Endothelial cell of umbilical vein (primary cell): ENCODE measurements around the gene CEP63. TPM values are rescaled to one million over a fixed set of nuclear protein-coding genes. Genes with fewer than 3 reads are reported as not detected.

Source experiments
- BruUV-seq: library from RNA; stranded (reverse); fragments of 400-500 nt; replicated peaks from 2 replicates; lab custom pipeline; 2021; lab: Mats Ljungman, UMichigan
- CTCF ChIA-PET: fragments of 300-600, 350-600 bp; sonication (Branson Sonifier 250); formaldehyde crosslinking; loops from one replicate; lab custom pipeline; 2021; ENCODE audit warnings: antibody characterized with exemption, inconsistent platforms; lab: Charles Lee
- POLR2A ChIA-PET: fragments of 300-600, 350-600 bp; sonication (Branson Sonifier 250); formaldehyde crosslinking; loops from one replicate; lab custom pipeline; 2021; ENCODE audit warnings: antibody characterized with exemption, inconsistent platforms; lab: Charles Lee
- DNase-seq: peaks from one replicate; pipeline ENCODE4 v3.0.0-alpha.2; 2011; ENCODE audit warnings: low read depth, low spot score
- FAIRE-seq: peaks from 2 replicates; lab custom pipeline; 2011; peaks lifted over from hg19 to GRCh38; lab: Jason Lieb, UNC
- H2AFZ ChIP-seq: 2 replicates; pipeline ENCODE4 v1.6.0; 2012; ENCODE audit warnings: low read depth, low read length, control low read depth, inconsistent platforms
- H3K27ac ChIP-seq: 2 replicates; pipeline ENCODE4 v1.5.1; 2011; ENCODE audit warnings: low read depth, mild to moderate bottlenecking, control low read depth, low read length, moderate library complexity; ENCODE audit not compliant: insufficient read depth
- H3K27me3 ChIP-seq, 2 experiments: 2 replicates each; pipeline versions ENCODE4 v1.6.0 to v1.6.1; 2011; ENCODE audit warnings: low read length in 2 of 2, mixed read lengths in 1 of 2; ENCODE audit not compliant: control insufficient read depth in 2 of 2, insufficient read depth in 2 of 2
- H3K36me3 ChIP-seq, 2 experiments: 2 replicates in 1 of 2; 3 replicates in 1 of 2; pipeline ENCODE4 v1.5.1; 2011; ENCODE audit warnings: low read length in 2 of 2, mild to moderate bottlenecking in 1 of 2, moderate library complexity in 1 of 2; ENCODE audit not compliant: control insufficient read depth in 2 of 2, insufficient read depth in 2 of 2; ENCODE audit errors: extremely low read depth in 1 of 2
- H3K4me1 ChIP-seq: 3 replicates; pipeline ENCODE4 v1.5.1; 2011; ENCODE audit warnings: mild to moderate bottlenecking, low read length; ENCODE audit not compliant: control insufficient read depth, insufficient read depth; ENCODE audit errors: extremely low read depth
- H3K4me2 ChIP-seq: 2 replicates; pipeline ENCODE4 v1.6.1; 2011; ENCODE audit warnings: low read length, control low read depth, mixed read lengths; ENCODE audit not compliant: insufficient read depth
- H3K4me3 ChIP-seq, 3 experiments: fragments of 200-600 bp in 1 of 3; sonication (generic), shearing (Covaris generic) in 1 of 3; replicated peaks in 1 of 3; 2 replicates each; pipeline ENCODE4 v1.5.1; 2011 to 2016; ENCODE audit warnings: control low read depth in 3 of 3, low read length in 3 of 3, mild to moderate bottlenecking in 2 of 3, inconsistent platforms in 1 of 3, low read depth in 1 of 3, moderate library complexity in 1 of 3; ENCODE audit not compliant: insufficient read depth in 1 of 3
- H3K79me2 ChIP-seq: 2 replicates; pipeline ENCODE4 v1.6.0; 2012; ENCODE audit warnings: low read length, inconsistent platforms; ENCODE audit not compliant: control insufficient read depth, insufficient read depth
- H3K9ac ChIP-seq: replicated peaks from 2 replicates; pipeline ENCODE3; 2011; ENCODE audit warnings: low read length, control low read depth; ENCODE audit not compliant: insufficient read depth; ENCODE audit errors: extremely low read depth
- H3K9me1 ChIP-seq: replicated peaks from 3 replicates; pipeline ENCODE4 v1.6.0; 2011; ENCODE audit warnings: mild to moderate bottlenecking, low read length; ENCODE audit not compliant: control insufficient read depth, insufficient read depth; ENCODE audit errors: extremely low read depth
- H3K9me3 ChIP-seq: replicated peaks from 2 replicates; pipeline ENCODE4 v1.5.1; 2012; ENCODE audit warnings: low read length, inconsistent platforms; ENCODE audit not compliant: control insufficient read depth, insufficient read depth
- H4K20me1 ChIP-seq: replicated peaks from 2 replicates; pipeline ENCODE3; 2011; ENCODE audit warnings: mild to moderate bottlenecking, low read length; ENCODE audit not compliant: control insufficient read depth, insufficient read depth; ENCODE audit errors: extremely low read depth
- CTCF ChIP-seq, 2 donors: IDR thresholded peaks; 1 replicate in 1 of 2; 2 replicates in 1 of 2; pipeline ENCODE4 v1.5.1; 2011; ENCODE audit warnings: low read length in 2 of 2, mild to moderate bottlenecking in 2 of 2, moderate library complexity in 2 of 2, control low read depth in 1 of 2, inconsistent platforms in 1 of 2, low read depth in 1 of 2; ENCODE audit not compliant: insufficient read depth in 1 of 2; ENCODE audit errors: extremely low read depth in 1 of 2
- EZH2 ChIP-seq: IDR thresholded peaks from 2 replicates; pipeline ENCODE4 v1.6.1; 2012; ENCODE audit warnings: borderline replicate concordance, low read depth, mild to moderate bottlenecking, moderate library complexity, low read length, inconsistent platforms; ENCODE audit not compliant: severe bottlenecking
- GATA2 ChIP-seq: IDR thresholded peaks from 2 replicates; pipeline ENCODE4 v1.7.0; 2011; ENCODE audit warnings: low read depth, mild to moderate bottlenecking, moderate library complexity, mixed read lengths, low read length; ENCODE audit not compliant: insufficient read length, insufficient read depth
- JUN ChIP-seq: IDR thresholded peaks from 2 replicates; pipeline ENCODE4 v1.6.1; 2011; ENCODE audit warnings: borderline replicate concordance, low read depth; ENCODE audit not compliant: insufficient read length, insufficient read depth
- MAX ChIP-seq: IDR thresholded peaks from 2 replicates; pipeline ENCODE4 v1.6.1; 2011; ENCODE audit not compliant: insufficient read depth, insufficient read length
- MYC ChIP-seq: IDR thresholded peaks from one replicate; pipeline ENCODE4 v1.6.1; 2011; ENCODE audit warnings: mild to moderate bottlenecking, low read depth, low read length
- POLR2AphosphoS5 ChIP-seq: IDR thresholded peaks from 2 replicates; pipeline ENCODE4 v1.6.1; 2012; ENCODE audit warnings: low read depth, mild to moderate bottlenecking, control low read depth, low read length, moderate library complexity; ENCODE audit not compliant: insufficient read depth
- dilution Hi-C: fragments of 300-500 bp; cut with MboI; formaldehyde crosslinking; loops from one replicate; pipeline ENCODE4 v1.15.0; 2019; ENCODE audit warnings: low sequenced_read_pairs; ENCODE audit not compliant: extremely low pct_ligation_motif_present
- intact Hi-C: fragments of 100-400 bp; cut with micrococcal nuclease; formaldehyde crosslinking; loops from one replicate; pipeline ENCODE4 v1.10.0; 2022
- polyA plus RNA-seq, 4 experiments: library from polyadenylated mRNA; depleted of rRNA in 3 of 4; stranded (reverse) in 3 of 4; unstranded in 1 of 4; fragments of >200 nt; gene quantifications; 2 replicates each; pipeline versions ENCODE4 v1.2.1 to v1.2.3, GENCODE V29; 2011 to 2012; ENCODE audit warnings: missing spikeins in 1 of 4
- total RNA-seq: library from RNA; stranded (reverse); gene quantifications from 2 replicates; pipeline ENCODE4 v1.2.3, GENCODE V29; 2021

CEP63 gene
- total and polyA plus RNA-seq, 2 donors (not counting 3 experiments of a cell fraction or from before 2014, with no cell fraction given), result 5.7 to 29.4 TPM

- no peaks in the 10 kb centered on the region for H3K9me1 ChIP-seq
- TF ChIP-seq CTCF (IDR thresholded peaks at IDR 0.05; ENCODE audit: extremely low read depth in 1 of 2, insufficient read depth in 1 of 2, low read depth in 1 of 2, low read length in 2 of 2) (no peak), MYC (no peak), EZH2 (no peak), JUN (no peak), POLR2AphosphoS5 (no peak), MAX (no peak), GATA2 (no peak)
Observed at GRCh38 chr3:134608023-134608770, 122.3 kb downstream of the CEP63 start.

More at GRCh38 chr3:134608023-134608770, 122.3 kb downstream of the CEP63 start:
- H3K4me3 ChIP-seq, result no peak overlapping the region
- no peak overlapping the region for H2AFZ ChIP-seq
- H3K36me3 ChIP-seq, result no peaks in the 10 kb centered on the region
- H3K27ac ChIP-seq, result no peak overlapping the region
- no peak overlapping the region for H3K4me2 ChIP-seq
- ChIA-PET CTCF (interaction anchor here (0.9 to 1.5 kb wide), 3 partner anchors 9 to 147 kb away, joined by 3 to 5 read pairs (median 3); no protein-coding TSS in a partner anchor), POLR2A (no interaction called here)
- DNase-seq, result no peak
- H3K4me1 ChIP-seq, result no peaks in the 10 kb centered on the region
- H3K79me2 ChIP-seq, result no peaks in the 10 kb centered on the region
- no TSS peak for BruUV-seq
- no peak for FAIRE-seq
- H4K20me1 ChIP-seq, result no peaks in the 10 kb centered on the region
- intact Hi-C loops, result no loop called here
- H3K9ac ChIP-seq, result no peak overlapping the region
- dilution Hi-C loops, result no loop called here
- no peaks in the 10 kb centered on the region for H3K27me3 ChIP-seq
- H3K9me3 ChIP-seq, result no peaks in the 10 kb centered on the region
